Natural killer cell (primary cell): ENCODE results near the gene FILIP1L. TPM values are rescaled to one million over a fixed set of nuclear protein-coding genes. Genes with fewer than 3 reads are reported as not detected.

Source experiments
- ATAC-seq, 3 donors: fragments of 150-1000 bp in 2 of 3; fragments of 200-7000 bp in 1 of 3; cut with Tn5 transposase; 1 replicate in 1 of 3; 2 replicates in 2 of 3; pipeline ENCODE4 v1.10.0; 2021; ENCODE audit warnings: mild to moderate bottlenecking in 2 of 3, moderate library complexity in 2 of 3
- DNase-seq, 2 donors: peaks; one replicate each; pipeline versions ENCODE4 v3.0.0 to v3.0.0-alpha.2; 2013 to 2021; ENCODE audit warnings: mixed read lengths in 1 of 2
- H3K27ac ChIP-seq: one replicate; pipeline ENCODE4 v1.5.1; 2013; ENCODE audit warnings: mild to moderate bottlenecking, low read length
- H3K27me3 ChIP-seq: one replicate; pipeline ENCODE4 v1.6.1; 2013; ENCODE audit warnings: low read length; ENCODE audit not compliant: control insufficient read depth, insufficient read depth
- H3K36me3 ChIP-seq: one replicate; pipeline ENCODE4 v1.6.1; 2013; ENCODE audit warnings: low read length; ENCODE audit not compliant: control insufficient read depth, insufficient read depth
- H3K4me1 ChIP-seq: one replicate; pipeline ENCODE4 v1.6.1; 2013; ENCODE audit warnings: low read length; ENCODE audit not compliant: control insufficient read depth, insufficient read depth
- H3K4me3 ChIP-seq: one replicate; pipeline ENCODE4 v1.5.1; 2013; ENCODE audit warnings: low read length
- H3K9me3 ChIP-seq: one replicate; pipeline ENCODE4 v1.6.1; 2013; ENCODE audit warnings: low read length; ENCODE audit not compliant: control insufficient read depth, insufficient read depth
- H3K27ac Mint-ChIP-seq, 2 donors: one replicate each; pipeline ENCODE4 v1.8.0; 2022; ENCODE audit warnings: mild to moderate bottlenecking in 2 of 2, mixed read lengths in 2 of 2, moderate library complexity in 1 of 2
- H3K27me3 Mint-ChIP-seq, 2 donors: one replicate each; pipeline ENCODE4 v1.8.0; 2022; ENCODE audit warnings: low read depth in 2 of 2, mixed read lengths in 2 of 2
- H3K36me3 Mint-ChIP-seq: one replicate; pipeline ENCODE4 v1.8.0; 2022; ENCODE audit warnings: mixed read lengths
- H3K4me1 Mint-ChIP-seq, 2 donors: one replicate each; pipeline ENCODE4 v1.8.0; 2022; ENCODE audit warnings: mixed read lengths in 2 of 2
- H3K4me3 Mint-ChIP-seq: one replicate; pipeline ENCODE4 v1.8.0; 2022; ENCODE audit warnings: mild to moderate bottlenecking, moderate library complexity, mixed read lengths
- H3K9me3 Mint-ChIP-seq, 2 donors: one replicate each; pipeline ENCODE4 v1.8.0; 2022; ENCODE audit warnings: mixed read lengths in 2 of 2
- CTCF ChIP-seq: fragments of 200-600 bp; IDR thresholded peaks from one replicate; pipeline ENCODE4 v1.8.0; 2022; ENCODE audit warnings: antibody characterized with exemption
- WGBS: methylation state at CpG from one replicate; pipeline ENCODE4 v1.1.7; 2013; ENCODE audit warnings: missing lambda C conversion rate; ENCODE audit not compliant: insufficient coverage; 5-methylcytosine and 5-hydroxymethylcytosine counted together
- intact Hi-C: fragments of 100-400 bp; cut with micrococcal nuclease; formaldehyde crosslinking; loops from one replicate; pipeline ENCODE4 v1.14.2; 2022
- total RNA-seq, 4 donors: library from RNA; stranded (reverse); fragments of 120-200 nt in 1 of 4; gene quantifications; one replicate each; pipeline versions ENCODE4 v1.2.3 to v1.2.4, GENCODE V29; 2013 to 2022

The FILIP1L gene
- total RNA-seq, 3 donors from 2014 or later (not counting 1 experiment from before 2014, with no cell fraction given) = 0.12 TPM; not detected in 2

GRCh38 chr3:99808163-99808794, 306.0 kb downstream of the FILIP1L start:
- Histone ChIP-seq H3K4me3 (no peak overlapping the region), H3K9me3 (peaks cover 10% of the 10 kb centered on the region), H3K36me3 (no peaks in the 10 kb centered on the region), H3K27ac (no peak overlapping the region), H3K4me1 (no peaks in the 10 kb centered on the region), H3K27me3 (no peaks in the 10 kb centered on the region)
- Mint-ChIP-seq H3K27ac (no peak overlapping the region), H3K27me3 (peaks cover 0 to 4% of the 10 kb centered on the region in 2 donors), H3K4me1 (no peaks in the 10 kb centered on the region), H3K4me3 (no peak overlapping the region), H3K36me3 (peaks cover 7% of the 10 kb centered on the region), H3K9me3 (peaks cover 0 to 5% of the 10 kb centered on the region in 2 donors)
- WGBS = 62% methylated on average over 4 of the region's 4 CpGs
- DNase-seq (peak in 1 of 2 donors; percentile 76), ATAC-seq (peak; percentile 51 to 70 (median 60))
- intact Hi-C loops = loop anchor here (1.0 kb wide), 1 partner anchor 991 kb away; no protein-coding TSS in a partner anchor
- TF ChIP-seq CTCF = peak; percentile 75

GRCh38 chr3:99805160-99805559, 309.1 kb downstream of the FILIP1L start:
- intact Hi-C loops = no loop called here
- ATAC-seq (no peak), DNase-seq (no peak)
- H3K4me1 ChIP-seq = no peaks in the 10 kb centered on the region
- no peak for TF ChIP-seq CTCF
- Mint-ChIP-seq H3K4me1 (no peaks in the 10 kb centered on the region), H3K27me3 (peaks cover under 1 to 3% of the 10 kb centered on the region in 2 donors), H3K27ac (no peak overlapping the region), H3K4me3 (no peak overlapping the region), H3K36me3 (peaks cover 7% of the 10 kb centered on the region), H3K9me3 (peaks cover 0 to 5% of the 10 kb centered on the region in 2 donors)
- no peak overlapping the region for H3K27ac ChIP-seq
- no peaks in the 10 kb centered on the region for H3K36me3 ChIP-seq
- WGBS = 95% methylated on average over 2 of the region's 2 CpGs
- no peak overlapping the region for H3K4me3 ChIP-seq
- H3K27me3 ChIP-seq = no peaks in the 10 kb centered on the region
- H3K9me3 ChIP-seq = peaks cover 10% of the 10 kb centered on the region

- Mint-ChIP-seq H3K9me3 (peaks cover 0 to 5% of the 10 kb centered on the region in 2 donors), H3K4me1 (no peaks in the 10 kb centered on the region), H3K27ac (no peak overlapping the region), H3K27me3 (peaks cover 3 to 11% of the 10 kb centered on the region in 2 donors), H3K4me3 (no peak overlapping the region), H3K36me3 (peaks cover 7% of the 10 kb centered on the region)
- intact Hi-C loops = no loop called here
- Histone ChIP-seq H3K36me3 (no peaks in the 10 kb centered on the region), H3K27ac (no peak overlapping the region), H3K4me3 (no peak overlapping the region), H3K9me3 (peaks cover 10% of the 10 kb centered on the region), H3K4me1 (no peaks in the 10 kb centered on the region), H3K27me3 (no peaks in the 10 kb centered on the region)
- TF ChIP-seq CTCF = no peak
- no peak for DNase-seq
- WGBS = 100% methylated on average over 1 of the region's 1 CpG
- no peak for ATAC-seq
These were observed 311.0 kb downstream of the FILIP1L start for GRCh38 chr3:99803297-99803696.

- Mint-ChIP-seq H3K9me3 (no peaks in the 10 kb centered on the region), H3K27ac (no peak overlapping the region), H3K36me3 (no peaks in the 10 kb centered on the region), H3K4me1 (no peaks in the 10 kb centered on the region), H3K27me3 (peaks cover 3 to 11% of the 10 kb centered on the region in 2 donors), H3K4me3 (no peak overlapping the region)
- intact Hi-C loops = no loop called here
- Histone ChIP-seq H3K9me3 (no peaks in the 10 kb centered on the region), H3K4me1 (no peaks in the 10 kb centered on the region), H3K27ac (no peak overlapping the region), H3K27me3 (no peaks in the 10 kb centered on the region), H3K36me3 (no peaks in the 10 kb centered on the region), H3K4me3 (no peak overlapping the region)
- TF ChIP-seq CTCF = no peak
- DNase-seq (no peak), ATAC-seq (no peak)
- 98% methylated on average over 3 of the region's 4 CpGs for WGBS
These were observed 314.9 kb downstream of the FILIP1L start for GRCh38 chr3:99799422-99799821.
